Fibroblast of pulmonary artery (primary cell): Measurements from ENCODE around the gene SALL2.

Experiments
- DNase-seq: peaks from one replicate; pipeline ENCODE4 v3.0.0-alpha.2; 2010; ENCODE audit warnings: low read depth
- H3K4me3 ChIP-seq: replicated peaks from 2 replicates; pipeline ENCODE4 v1.5.1; 2011; ENCODE audit warnings: low read depth, mild to moderate bottlenecking, control low read depth, low read length, moderate library complexity
- TF ChIP-seq, protein P1 (sequence below): IDR thresholded peaks from 2 replicates; pipeline ENCODE4 v1.5.1; 2011; ENCODE audit warnings: mild to moderate bottlenecking, control low read depth, low read length, inconsistent platforms; ENCODE audit errors: missing control alignments

Gene SALL2

DNA sequence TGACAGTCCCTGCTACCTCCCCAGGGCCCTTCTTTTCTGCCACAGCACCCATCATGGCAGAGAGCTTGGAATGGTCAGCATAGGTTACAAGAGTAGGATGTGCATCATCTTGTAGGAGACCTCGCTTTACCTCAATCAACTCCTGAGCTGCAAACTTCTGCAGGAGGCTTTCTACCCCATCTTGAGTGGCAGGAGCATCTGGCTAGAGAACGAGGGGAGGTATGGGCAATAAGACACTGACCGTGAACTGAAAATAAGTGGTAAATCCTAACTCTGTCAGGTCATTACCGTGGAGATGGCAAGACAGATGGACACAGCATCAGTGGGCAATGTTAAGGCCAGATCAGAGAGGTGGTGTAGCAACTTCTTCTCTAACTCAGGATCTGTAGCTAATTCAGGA lies 22.8 kb downstream of the SALL2 start:
- no peak for DNase-seq
- TF ChIP-seq, protein P1, sequence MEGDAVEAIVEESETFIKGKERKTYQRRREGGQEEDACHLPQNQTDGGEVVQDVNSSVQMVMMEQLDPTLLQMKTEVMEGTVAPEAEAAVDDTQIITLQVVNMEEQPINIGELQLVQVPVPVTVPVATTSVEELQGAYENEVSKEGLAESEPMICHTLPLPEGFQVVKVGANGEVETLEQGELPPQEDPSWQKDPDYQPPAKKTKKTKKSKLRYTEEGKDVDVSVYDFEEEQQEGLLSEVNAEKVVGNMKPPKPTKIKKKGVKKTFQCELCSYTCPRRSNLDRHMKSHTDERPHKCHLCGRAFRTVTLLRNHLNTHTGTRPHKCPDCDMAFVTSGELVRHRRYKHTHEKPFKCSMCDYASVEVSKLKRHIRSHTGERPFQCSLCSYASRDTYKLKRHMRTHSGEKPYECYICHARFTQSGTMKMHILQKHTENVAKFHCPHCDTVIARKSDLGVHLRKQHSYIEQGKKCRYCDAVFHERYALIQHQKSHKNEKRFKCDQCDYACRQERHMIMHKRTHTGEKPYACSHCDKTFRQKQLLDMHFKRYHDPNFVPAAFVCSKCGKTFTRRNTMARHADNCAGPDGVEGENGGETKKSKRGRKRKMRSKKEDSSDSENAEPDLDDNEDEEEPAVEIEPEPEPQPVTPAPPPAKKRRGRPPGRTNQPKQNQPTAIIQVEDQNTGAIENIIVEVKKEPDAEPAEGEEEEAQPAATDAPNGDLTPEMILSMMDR: no peak
- H3K4me3 ChIP-seq: no peak overlapping the region

DNA sequence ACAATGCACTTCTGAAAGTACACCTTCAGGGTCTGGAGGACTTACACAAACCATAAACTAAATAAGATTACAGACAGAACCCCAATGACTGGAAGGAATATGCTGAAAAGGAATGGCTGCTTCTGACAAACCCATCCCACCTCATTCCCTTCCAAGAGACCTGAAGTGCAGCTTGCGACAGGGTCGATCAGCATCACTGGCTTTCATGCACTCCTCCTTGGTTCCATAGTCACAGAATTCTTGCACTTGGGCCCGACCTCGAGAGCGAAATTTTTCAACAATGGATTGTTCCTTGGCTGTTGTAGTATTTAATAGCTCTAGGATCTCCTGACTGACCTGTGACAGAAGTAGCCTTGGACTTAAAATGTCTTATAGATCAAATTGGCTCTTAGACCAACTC lies 24.6 kb downstream of the SALL2 start:
- TF ChIP-seq, protein P1: no peak
- DNase-seq: no peak
- no peak overlapping the region for H3K4me3 ChIP-seq

DNA sequence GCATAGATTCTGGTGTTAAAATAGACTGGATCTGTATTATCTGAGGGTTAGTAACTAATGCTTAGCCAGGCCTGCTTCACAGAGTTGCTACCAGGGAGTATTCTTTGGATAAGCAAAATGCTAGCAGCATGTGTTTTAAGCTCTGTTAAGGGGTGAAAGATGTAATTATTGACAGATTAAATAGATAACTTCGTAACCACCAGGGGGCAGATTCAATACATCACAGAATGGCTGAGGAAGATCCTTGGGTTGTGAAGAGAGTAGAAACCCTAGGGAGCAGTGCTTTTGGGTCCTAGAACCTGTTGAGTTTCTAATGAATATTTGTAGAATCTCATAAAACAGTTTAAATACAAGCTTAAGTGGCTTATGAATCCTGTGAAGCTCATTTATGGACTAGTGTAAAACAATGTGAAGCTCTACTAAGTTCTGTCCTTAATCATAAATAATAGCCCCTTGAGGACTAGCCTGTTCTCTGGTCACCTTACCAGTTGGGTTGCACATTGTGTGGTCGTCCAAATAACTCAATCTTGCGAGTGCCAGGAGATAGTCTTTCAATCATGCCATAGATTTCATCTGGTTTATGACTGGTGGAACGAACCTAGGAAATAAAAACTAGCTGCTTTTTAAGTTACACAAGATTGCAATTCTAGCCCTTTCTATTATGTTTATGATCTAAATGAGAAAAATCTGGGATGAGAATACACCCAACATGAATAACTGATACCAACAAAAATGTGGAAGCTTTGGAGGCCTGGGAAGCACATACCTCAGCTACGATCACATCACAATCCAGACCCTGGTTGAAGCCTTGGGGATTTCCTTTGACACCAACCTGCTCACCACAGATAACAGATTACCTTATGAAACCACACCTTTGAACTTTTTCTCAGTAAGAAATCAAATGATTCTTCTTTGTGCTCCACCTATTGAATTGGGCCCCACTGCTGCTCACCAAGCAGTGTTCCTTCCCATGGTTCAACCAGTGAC lies 27.3 kb downstream of the SALL2 start:
- peak; percentile 64 for DNase-seq
- no peak overlapping the region for H3K4me3 ChIP-seq
- TF ChIP-seq, protein P1: peak; percentile 49

DNA sequence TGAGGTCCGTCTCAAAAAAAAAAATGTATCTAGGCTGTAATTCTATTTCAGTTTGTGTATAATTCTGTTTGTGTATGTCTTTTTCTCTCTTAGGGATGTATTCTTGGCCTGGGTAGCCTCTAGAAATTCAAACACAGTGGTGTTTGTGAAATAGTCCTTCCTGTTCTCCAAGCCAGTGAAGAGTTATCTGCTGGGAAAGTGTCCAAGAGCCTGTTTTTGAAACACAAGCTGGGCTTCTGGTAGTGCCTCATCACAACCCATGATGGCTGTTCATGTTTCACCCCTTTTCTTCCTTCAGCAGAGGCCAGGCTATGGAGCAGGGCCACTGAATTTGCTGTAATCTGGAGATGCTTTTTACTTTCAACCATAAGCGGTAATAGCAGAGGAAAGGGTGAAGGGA lies 29.7 kb downstream of the SALL2 start:
- TF ChIP-seq, protein P1: no peak
- peak; percentile 82 for DNase-seq
- H3K4me3 ChIP-seq: no peak overlapping the region

DNA sequence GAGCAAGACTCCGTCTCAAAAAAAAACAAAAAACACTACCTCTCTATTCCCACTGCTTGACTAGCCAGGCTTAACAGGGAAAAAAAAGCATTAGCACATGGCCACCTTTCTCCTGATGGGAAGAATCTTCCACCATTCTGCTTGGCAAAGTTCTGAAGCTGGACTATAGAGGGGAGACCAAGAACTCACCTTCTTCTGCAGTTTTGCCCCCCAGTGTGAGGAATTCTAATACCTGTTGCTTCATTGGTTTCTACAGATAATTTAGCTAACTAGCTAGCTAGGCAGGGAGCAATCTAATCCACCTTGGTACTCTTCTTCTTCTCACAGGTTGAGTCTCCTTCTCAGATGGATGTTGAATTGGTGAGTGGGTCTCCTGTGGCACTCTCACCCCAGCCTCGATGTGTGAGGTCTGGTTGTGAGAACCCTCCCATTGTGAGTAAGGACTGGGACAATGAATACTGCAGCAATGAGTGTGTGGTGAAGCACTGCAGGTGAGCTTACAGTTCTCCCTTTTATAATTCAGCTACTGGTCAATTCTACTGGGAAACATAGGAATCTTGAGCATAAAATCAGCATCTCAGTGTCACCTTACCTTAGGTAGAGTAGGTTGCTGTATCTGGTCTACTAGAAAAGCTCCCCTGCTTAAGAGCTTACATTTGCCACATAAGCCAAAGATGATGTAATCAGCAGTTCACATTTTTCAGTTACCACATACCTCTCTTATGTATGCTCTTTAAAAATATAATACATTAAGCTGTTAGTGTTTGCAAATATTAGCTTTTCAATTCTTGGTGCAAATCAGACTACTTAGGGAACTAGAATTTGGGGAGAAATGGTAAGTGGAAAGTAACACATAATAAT lies 31.0 kb downstream of the SALL2 start:
- TF ChIP-seq, protein P1: no peak
- no peak overlapping the region for H3K4me3 ChIP-seq
- peak; percentile 58 for DNase-seq

DNA sequence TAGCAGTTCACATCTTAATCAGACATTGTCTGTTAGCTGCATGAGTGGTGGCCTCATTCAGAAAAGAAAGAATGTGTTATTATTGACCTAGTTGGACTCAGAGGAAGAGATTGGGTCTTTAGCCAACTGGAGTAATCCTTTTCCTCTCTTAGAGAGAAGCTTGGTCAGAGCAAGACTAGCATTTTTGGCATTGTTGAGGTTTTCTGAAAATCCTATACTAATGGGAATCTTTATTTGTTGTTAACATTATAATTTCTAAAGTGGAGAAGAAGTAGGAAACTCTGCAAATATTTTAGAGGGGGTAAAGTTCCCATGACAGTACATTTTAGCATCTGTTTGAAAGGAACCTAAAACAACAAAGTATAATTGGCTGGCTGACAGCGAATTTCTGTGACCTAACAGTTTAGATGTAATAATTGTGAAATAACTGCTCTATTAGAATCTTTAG lies 39.5 kb downstream of the SALL2 start:
- peak; percentile 52 for DNase-seq
- TF ChIP-seq, protein P1: no peak
- H3K4me3 ChIP-seq: no peak overlapping the region
